Ovary (tissue), 3 donors: ENCODE results near the gene GP5.

Experiments
- CTCF ChIP-seq, 3 donors: fragments of 450-650 bp in 2 of 3; fragments of 200-600 bp in 1 of 3; IDR thresholded peaks; one replicate each; pipeline versions ENCODE4 v1.5.1 to v1.8.0; 2016 to 2022; ENCODE audit warnings: antibody characterized with exemption in 3 of 3, mild to moderate bottlenecking in 1 of 3
- EP300 ChIP-seq: sonication (generic); formaldehyde crosslinking; IDR thresholded peaks from one replicate; pipeline ENCODE4 v1.6.1; 2017; ENCODE audit warnings: antibody characterized with exemption
- POLR2A ChIP-seq: fragments of 450-650 bp; IDR thresholded peaks from one replicate; pipeline ENCODE4 v1.6.1; 2017; ENCODE audit warnings: antibody characterized with exemption, mild to moderate bottlenecking, moderate library complexity
- donor health status: DM: no; HTN: no; CAD: no.

- TF ChIP-seq CTCF (IDR thresholded peaks at IDR 0.05), result no peak
- TF ChIP-seq EP300, result no peak
- TF ChIP-seq POLR2A, result no peak
Measured at GRCh38 chr3:194381460-194381875, 17.6 kb downstream of the GP5 start.
